ENCODE measurements around the gene WDPCP.

GRCh38 chr2:63124850-63125249, 463.4 kb downstream of the WDPCP start:
- no peak for TF ChIP-seq ESRRG (CRISPR knock-in tag; IDR thresholded peaks at IDR 0.05)
- TF ChIP-seq ZC3H10 (CRISPR knock-in tag; IDR thresholded peaks at IDR 0.05), result no peak
- TF ChIP-seq ISL1 (CRISPR knock-in tag; IDR thresholded peaks at IDR 0.05), result no peak
- TF ChIP-seq ZFP30 (CRISPR knock-in tag; IDR thresholded peaks at IDR 0.05), result no peak
- no peak for TF ChIP-seq BACH2 (CRISPR knock-in tag; IDR thresholded peaks at IDR 0.05; ENCODE audit: borderline replicate concordance)
- TF ChIP-seq POU6F1 (CRISPR knock-in tag; IDR thresholded peaks at IDR 0.05; ENCODE audit: borderline replicate concordance, low read depth), result no peak
- no peak for TF ChIP-seq RARB (CRISPR knock-in tag; IDR thresholded peaks at IDR 0.05)
- no peak for TF ChIP-seq CSRNP3 (CRISPR knock-in tag; IDR thresholded peaks at IDR 0.05)
- no peak for TF ChIP-seq TOX (CRISPR knock-in tag; IDR thresholded peaks at IDR 0.05; ENCODE audit: borderline replicate concordance)
- TF ChIP-seq ZNF565 (CRISPR knock-in tag; conservative IDR thresholded peaks at IDR 0.05; ENCODE audit: low read depth), result no peak
- TF ChIP-seq CREB5 (CRISPR knock-in tag; IDR thresholded peaks at IDR 0.05; ENCODE audit: low read depth), result no peak
